Stimulated activated CD4-positive, alpha-beta T cell treated with anti-CD3 and anti-CD28 coated beads, Interleukin-4, amount 100 ng/mL, for 1 hour (primary cell): ENCODE data around the gene PACS1.
"Not testable (repeated sequence)": the region's sequence is repeated elsewhere in the genome, so short reads cannot be mapped to it uniquely, and the experiment has no call there.

Experiments used
- DNase-seq: peaks from one replicate; pipeline ENCODE4 v3.0.0-alpha.2; 2020

The PACS1 gene

GRCh38 chr11:66112601-66113499, 42.8 kb downstream of the PACS1 start:
- no peak for DNase-seq

- not testable (repeated sequence) for DNase-seq
Measured at GRCh38 chr11:66114957-66115356, 44.9 kb downstream of the PACS1 start.

DNA sequence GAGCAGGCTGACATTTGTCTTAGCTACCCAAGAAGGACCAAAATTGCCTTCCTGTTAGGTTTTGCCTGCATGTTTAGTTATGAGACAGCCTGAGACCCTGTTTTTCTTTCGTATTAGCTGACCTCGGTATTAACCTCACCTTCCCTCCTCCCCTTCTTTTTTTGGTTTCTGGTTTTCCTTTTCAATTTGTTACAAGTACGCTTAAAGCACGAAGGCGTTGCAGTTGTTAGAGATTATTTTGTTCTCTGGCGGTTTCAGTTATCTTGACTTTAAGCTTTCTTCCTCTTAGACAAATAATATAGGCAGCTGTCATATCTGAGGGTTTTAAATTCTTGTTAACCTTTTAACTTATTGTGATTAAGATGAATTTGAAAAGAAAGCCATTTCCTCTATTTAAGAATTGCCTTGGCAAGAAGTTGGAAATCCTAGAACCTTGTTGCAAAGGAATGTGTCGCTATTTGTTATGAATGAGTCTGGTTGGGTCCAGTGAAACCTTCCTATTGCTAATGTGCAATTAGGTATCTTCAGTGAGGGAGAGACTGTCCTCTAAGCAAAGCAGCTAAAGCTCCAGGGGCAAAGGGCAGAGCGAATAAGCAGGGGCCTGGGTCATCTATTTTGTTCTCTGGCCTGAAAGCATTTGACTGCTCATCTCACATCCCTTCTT, 45.7 kb downstream of the PACS1 start:
- no peak for DNase-seq

DNA sequence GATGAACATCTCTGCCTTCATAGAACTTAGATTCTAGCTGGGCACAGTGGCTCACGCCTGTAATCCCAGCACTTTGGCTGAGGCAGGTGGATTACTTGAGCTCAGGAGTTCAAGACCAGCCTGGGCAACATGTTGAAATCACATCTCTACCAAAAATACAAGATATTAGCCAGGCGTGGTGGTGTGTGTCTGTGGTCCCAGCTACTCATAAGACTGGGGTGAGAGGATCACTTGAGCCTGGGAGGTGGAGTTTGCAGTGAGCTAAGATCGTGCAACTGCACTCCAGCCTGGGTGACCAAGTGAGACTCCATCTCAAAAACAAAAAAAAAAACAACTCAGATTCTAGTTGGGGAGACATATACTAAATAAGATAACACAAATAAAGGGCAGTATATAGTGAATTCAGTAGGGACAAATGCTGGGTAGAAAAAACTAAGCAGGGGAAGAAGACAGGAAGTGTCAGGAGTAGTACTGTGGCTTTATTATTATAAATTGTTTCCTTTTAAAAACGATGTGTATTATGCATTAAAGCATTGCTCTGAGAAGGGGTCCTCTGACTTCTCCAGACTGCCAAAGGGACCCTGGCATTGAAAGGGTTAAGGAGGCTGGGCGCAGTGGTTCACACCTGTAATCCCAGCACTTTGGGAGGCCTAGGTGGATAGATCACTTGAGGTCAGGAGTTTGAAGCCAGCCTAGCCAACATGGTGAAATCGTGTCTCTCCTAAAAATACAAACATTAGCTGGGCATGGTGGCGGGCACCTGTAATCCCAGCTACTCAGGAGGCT, 46.7 kb downstream of the PACS1 start:
- no peak for DNase-seq

- no peak for DNase-seq
Measured at GRCh38 chr11:66118847-66119246, 48.8 kb downstream of the PACS1 start.

GRCh38 chr11:66119348-66120133, 49.5 kb downstream of the PACS1 start:
- no peak for DNase-seq

- no peak for DNase-seq
Measured at GRCh38 chr11:66121466-66121865, 51.4 kb downstream of the PACS1 start.

DNA sequence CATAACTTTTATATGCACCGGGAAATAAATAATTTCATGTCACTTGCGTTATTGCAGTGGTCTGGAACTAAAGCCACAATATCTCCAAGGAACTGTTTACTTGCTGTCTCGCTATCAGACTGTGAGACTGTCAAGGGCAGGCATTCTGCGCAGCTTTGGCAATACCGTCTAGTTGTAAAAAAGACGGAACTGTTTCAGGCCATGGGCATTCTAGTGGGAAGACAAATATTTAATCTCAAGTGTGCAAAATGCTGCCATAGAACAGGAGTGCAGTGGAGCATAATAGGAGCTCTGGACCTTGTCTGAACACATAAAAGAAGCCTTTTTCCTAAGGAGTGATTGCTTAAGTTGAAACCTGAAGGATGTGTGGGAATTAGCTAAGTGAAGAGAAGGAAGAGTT, 53.8 kb downstream of the PACS1 start:
- DNase-seq = no peak

DNA sequence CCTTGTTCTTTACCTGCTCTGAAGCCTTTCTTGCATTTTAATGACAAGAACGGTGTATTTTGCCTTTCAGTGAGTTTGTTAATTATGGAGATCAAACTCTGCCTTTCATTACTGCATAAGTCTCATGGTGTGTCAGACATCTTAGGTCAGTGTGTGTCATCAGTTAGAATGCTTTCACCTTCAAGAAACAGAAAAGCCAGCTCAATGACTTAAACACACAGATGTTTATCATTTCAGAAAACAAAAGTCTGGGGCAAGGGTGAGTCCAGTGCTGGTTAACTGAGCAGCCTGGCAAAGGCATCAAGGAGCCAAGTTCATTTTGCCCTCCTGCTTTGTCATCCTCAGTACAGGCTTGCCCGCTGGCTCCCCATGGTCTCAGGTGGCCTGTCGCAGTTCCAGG, 54.5 kb downstream of the PACS1 start:
- no peak for DNase-seq

DNA sequence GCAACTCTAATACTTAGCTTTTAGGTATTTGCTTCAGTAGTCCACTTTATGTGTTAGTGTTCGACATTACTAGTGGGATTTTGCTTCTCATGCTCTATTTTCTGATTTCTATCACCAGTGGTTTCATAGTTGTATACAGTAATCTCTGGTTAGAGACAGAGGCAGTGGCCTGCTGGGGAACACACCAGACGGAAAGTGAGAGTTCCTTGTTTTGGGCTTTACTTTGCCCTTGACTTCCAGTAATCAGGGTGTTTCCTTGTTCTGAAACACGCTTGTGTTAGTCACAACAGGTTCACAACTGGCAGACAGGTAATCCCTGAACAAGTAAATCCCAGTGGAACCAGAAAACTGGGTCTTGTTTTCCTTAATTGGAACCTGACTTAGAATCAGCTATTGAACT, 56.0 kb downstream of the PACS1 start:
- no peak for DNase-seq

DNA sequence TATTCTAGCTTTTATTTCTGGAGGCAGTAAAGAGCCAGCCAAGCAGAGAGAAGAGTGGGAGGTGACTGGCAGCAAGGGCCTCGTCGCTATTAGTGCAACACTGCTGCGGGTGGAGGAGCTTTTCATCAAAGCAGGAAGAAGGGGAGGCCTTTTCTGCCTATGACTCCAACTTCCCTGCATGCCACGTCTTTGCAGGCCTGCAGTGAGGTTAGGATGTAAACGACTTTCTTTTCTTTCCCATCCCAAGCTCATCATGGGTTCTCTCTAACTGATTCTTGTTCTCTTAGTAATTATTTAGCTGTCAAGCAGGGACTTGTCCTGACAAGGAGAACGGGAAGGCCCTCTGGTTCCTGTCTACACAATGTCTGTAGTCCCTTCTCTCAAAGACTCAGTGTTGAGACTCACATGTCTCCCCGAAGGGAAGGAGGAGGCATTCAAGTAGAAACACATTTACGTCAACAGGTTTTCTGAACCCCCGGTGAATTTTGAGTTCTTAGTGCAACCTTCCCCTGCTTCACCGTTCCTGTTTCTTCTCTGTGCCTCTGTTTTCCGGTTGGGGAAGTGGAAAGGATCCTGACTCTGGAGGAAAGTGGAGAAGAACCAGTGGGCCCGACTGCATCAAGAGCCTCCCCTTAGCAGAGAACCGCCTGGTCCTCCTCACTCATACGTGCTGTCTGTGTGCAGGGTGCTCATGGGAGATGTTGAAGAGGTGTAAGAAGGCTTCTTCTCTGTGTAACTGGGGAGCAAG, 56.9 kb downstream of the PACS1 start:
- DNase-seq = peak; percentile 55

- no peak for DNase-seq
Measured at GRCh38 chr11:66130978-66131377, 60.9 kb downstream of the PACS1 start.

GRCh38 chr11:66131937-66132632, 62.0 kb downstream of the PACS1 start:
- DNase-seq = no peak

DNA sequence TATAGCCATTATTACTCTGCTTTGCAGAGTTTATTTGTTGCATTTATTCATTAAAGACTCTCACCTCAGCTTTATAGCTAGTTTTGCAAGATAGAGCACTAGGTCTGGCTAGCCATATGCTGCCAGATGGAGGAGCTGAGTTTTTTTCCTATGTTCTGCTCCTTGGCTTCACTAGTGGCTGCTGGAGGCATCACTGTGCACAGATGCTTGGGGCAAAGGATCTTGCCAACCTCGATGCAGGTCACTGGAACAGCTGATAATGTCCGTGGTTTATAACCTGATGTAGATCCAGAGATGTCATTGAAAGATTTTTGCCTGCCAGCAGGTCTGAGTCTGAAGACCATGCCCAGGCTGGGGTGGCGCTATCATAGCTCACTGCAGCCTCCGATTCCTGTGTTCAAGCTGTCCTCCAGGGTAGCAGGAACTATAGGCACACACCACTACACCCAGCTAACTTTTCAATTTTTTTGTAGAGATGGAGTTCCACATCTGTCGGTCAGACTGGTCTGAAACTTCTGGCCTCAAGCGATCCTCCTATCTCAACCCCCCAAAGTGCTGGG, 63.2 kb downstream of the PACS1 start:
- DNase-seq = no peak

- DNase-seq = peak; percentile 14
Measured at GRCh38 chr11:66136752-66137123, 66.7 kb downstream of the PACS1 start.

DNA sequence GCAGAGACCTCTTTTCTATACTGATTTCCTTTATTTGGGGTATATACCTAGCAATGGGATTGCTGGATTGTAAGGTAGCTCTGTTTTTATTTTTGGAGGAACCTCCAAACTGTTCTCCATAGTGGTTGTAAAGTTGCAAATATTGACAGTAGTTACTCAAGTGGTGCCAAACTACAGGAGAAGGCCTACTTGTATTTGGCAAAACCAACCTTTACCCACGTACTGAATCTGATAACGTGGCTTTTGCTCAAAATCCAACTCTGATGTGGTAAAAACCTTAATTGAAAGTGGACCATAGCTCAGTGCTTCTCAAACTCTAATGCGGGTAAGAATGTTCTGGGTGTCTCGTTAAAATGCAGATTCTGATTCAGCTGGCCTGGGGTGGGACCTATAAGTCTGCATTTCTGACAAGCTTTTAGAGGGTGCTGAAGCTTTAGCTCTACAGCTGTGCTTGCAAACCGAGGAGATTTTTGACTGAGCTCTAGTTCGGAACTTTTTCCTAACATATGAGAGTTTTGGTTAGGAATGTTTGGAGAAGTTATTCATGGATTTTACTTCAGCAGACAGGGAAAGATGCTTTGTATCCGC, 69.8 kb downstream of the PACS1 start:
- DNase-seq = no peak

DNA sequence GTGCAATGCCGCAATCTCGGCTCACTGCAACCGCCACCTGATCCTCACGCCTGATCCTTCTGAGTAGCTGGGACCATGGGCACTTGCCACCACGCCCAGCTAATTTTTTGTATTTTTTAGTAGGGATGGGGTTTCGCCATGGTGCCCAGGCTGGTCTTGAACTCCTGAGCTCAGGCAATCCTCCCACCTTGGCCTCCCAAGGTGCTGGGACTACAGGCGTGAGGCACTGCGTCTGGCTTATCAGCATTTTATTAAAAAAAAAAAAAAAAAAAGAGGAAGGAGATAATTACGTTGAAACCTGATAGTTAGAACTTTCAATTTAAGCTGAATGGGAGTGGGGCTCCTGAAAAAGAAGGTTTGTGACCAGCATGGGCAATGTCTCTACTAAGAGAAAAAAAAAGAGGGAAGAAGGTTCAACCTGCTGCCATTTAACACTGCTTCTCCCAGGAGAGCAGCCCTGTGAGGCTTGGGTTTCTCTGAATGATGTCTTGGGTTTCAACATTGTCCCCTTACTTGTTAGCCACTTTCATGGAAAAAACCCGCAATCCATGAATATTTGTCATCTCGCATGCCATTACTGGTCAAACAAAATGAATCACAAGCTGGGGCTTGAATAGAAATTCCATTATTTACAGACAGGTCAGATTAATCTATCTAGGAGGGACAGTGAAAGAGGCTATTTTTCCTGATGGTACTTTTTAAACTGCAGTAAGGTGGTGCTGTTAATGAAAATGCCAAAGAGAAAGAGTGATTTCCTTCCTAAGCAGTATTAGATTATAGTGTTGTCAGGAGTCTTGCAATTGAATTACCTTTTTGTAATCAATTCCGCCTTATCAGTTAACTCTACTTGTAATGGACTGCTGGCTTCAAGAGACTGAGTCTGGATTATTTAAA, 72.5 kb downstream of the PACS1 start:
- DNase-seq = no peak

- DNase-seq = no peak
Measured at GRCh38 chr11:66143264-66143566, 73.1 kb downstream of the PACS1 start.

- no peak for DNase-seq
Measured at GRCh38 chr11:66143996-66144678, 74.1 kb downstream of the PACS1 start.
